NCI-H524 treated with DMSO at 0.1 percent for 48 hours (cell line): ENCODE measurements around the gene RNU7-1.

Experiments
- DNase-seq: peaks from one replicate; lab custom pipeline; 2025; lab: John Stamatoyannopoulos, UW

The RNU7-1 gene

GRCh38 chr12:6917491-6918231 is 26.0 kb upstream of the RNU7-1 start:
- no peak for DNase-seq

- no peak for DNase-seq
Observed at GRCh38 chr12:6919588-6919987, 24.0 kb upstream of the RNU7-1 start.

- DNase-seq, result no peak
Observed at GRCh38 chr12:6921539-6921938, 22.1 kb upstream of the RNU7-1 start.

- no peak for DNase-seq
Observed at GRCh38 chr12:6921996-6922946, 21.3 kb upstream of the RNU7-1 start.

GRCh38 chr12:6923003-6923732 is 20.4 kb upstream of the RNU7-1 start:
- DNase-seq, result no peak

- DNase-seq, result no peak
Observed at GRCh38 chr12:6923851-6924250, 19.8 kb upstream of the RNU7-1 start.

GRCh38 chr12:6925239-6925539 is 18.4 kb upstream of the RNU7-1 start:
- no peak for DNase-seq

- DNase-seq, result no peak
Observed at GRCh38 chr12:6925540-6926279, 17.9 kb upstream of the RNU7-1 start.

- no peak for DNase-seq
Observed at GRCh38 chr12:6927379-6928021, 16.1 kb upstream of the RNU7-1 start, which contains the start of gene ATN1. Gene ATN1, plus strand, starts transcription at chr12:6927959. Its CDS starts 6,043 bp downstream, at chr12:6934002.

- no peak for DNase-seq
Observed at GRCh38 chr12:6928022-6928702, 15.5 kb upstream of the RNU7-1 start.

GRCh38 chr12:6928703-6929407 is 14.8 kb upstream of the RNU7-1 start:
- no peak for DNase-seq

- DNase-seq, result no peak
Observed at GRCh38 chr12:6929466-6930452, 13.9 kb upstream of the RNU7-1 start.

GRCh38 chr12:6932766-6933165 is 10.8 kb upstream of the RNU7-1 start:
- no peak for DNase-seq

GRCh38 chr12:6934110-6934509 is 9.5 kb upstream of the RNU7-1 start:
- DNase-seq, result no peak

GRCh38 chr12:6935371-6936193 is 8.0 kb upstream of the RNU7-1 start:
- DNase-seq, result no peak

GRCh38 chr12:6936194-6936635 is 7.4 kb upstream of the RNU7-1 start:
- DNase-seq, result no peak

GRCh38 chr12:6936636-6937480 is 6.8 kb upstream of the RNU7-1 start:
- DNase-seq, result no peak
